Measurements from ENCODE around the gene CABP1. TPM values are rescaled to one million over a fixed set of nuclear protein-coding genes. Genes with fewer than 3 reads are reported as not detected.
"Not testable (repeated sequence)": the region's sequence is repeated elsewhere in the genome, so short reads cannot be mapped to it uniquely, and the experiment has no call there.

Gene CABP1
- total and polyA plus RNA-seq, 4 donors = 0.05 to 0.12 (median 0.08) TPM; not detected in 1

DNA sequence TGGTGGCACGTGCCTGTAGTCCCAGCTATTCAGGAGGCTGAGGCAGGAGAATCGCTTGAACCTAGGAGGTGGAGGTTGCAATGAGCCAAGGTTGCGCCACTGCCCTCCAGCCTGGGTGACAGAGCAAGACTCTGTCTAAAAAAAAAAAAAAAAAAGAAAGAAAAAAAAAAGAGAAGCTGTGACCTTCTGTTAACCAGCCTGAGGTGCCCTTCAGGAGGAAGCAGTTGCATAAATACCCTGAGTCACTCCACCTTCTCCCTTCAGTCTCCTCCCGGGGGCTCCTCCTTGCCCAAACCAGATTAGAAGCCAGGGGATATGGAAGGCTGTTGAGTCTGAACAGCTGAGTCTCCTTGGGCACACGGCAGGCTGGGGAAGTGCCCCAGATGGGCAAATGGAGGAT, 38.0 kb upstream of the CABP1 start:
- H3K9ac ChIP-seq (ENCODE audit: low read depth in 1 of 2, low read length in 2 of 2); H3K36me3 ChIP-seq (ENCODE audit: control insufficient read depth in 4 of 4, insufficient read depth in 3 of 4, low read depth in 1 of 4, low read length in 3 of 4); H3K9me3 ChIP-seq (ENCODE audit: control insufficient read depth in 4 of 4, low read length in 3 of 4); H3K4me1 ChIP-seq (ENCODE audit: control insufficient read depth in 4 of 4, insufficient read depth in 4 of 4, low read length in 3 of 4); H3K27ac ChIP-seq (ENCODE audit: low read depth in 1 of 2, low read length in 2 of 2); H3K27me3 ChIP-seq (ENCODE audit: control insufficient read depth in 4 of 4, insufficient read depth in 4 of 4, low read length in 3 of 4); DNase-seq (ENCODE audit: low spot score); H3K4me3 ChIP-seq (ENCODE audit: low read depth in 1 of 3, low read length in 3 of 3): not testable (repeated sequence)
- WGBS = 65% methylated on average over 5 of the region's 5 CpGs

- WGBS = 75% methylated on average over 4 of the region's 4 CpGs
- DNase-seq (ENCODE audit: low spot score) = no peak
- no peaks in the 10 kb centered on the region for H3K4me1 ChIP-seq (ENCODE audit: control insufficient read depth in 4 of 4, insufficient read depth in 4 of 4, low read length in 3 of 4)
- TF ChIP-seq RAD21 (IDR thresholded peaks at IDR 0.05) (no peak), FOXA1 (IDR thresholded peaks at IDR 0.05) (no peak), GABPA (IDR thresholded peaks at IDR 0.05 in 1 of 2, conservative IDR thresholded peaks at IDR 0.05 in 1 of 2) (no peak), YY1 (IDR thresholded peaks at IDR 0.05) (no peak), CTCF (IDR thresholded peaks at IDR 0.05; ENCODE audit: low read depth, low read length, missing input control) (no peak), TAF1 (conservative IDR thresholded peaks at IDR 0.05) (no peak), RXRA (IDR thresholded peaks at IDR 0.05) (no peak), SP1 (IDR thresholded peaks at IDR 0.05) (no peak), JUND (IDR thresholded peaks at IDR 0.05) (no peak), REST (IDR thresholded peaks at IDR 0.05) (no peak), FOXA2 (IDR thresholded peaks at IDR 0.05) (no peak), HNF4A (conservative IDR thresholded peaks at IDR 0.05) (no peak), EGR1 (IDR thresholded peaks at IDR 0.05; ENCODE audit: low read depth in 2 of 2) (no peak), NR2F2 (IDR thresholded peaks at IDR 0.05) (no peak), HNF4G (IDR thresholded peaks at IDR 0.05) (no peak)
- TF ChIP-seq, protein P1, sequence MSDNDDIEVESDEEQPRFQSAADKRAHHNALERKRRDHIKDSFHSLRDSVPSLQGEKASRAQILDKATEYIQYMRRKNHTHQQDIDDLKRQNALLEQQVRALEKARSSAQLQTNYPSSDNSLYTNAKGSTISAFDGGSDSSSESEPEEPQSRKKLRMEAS (IDR thresholded peaks at IDR 0.05) = no peak
- TF ChIP-seq, protein P2, sequence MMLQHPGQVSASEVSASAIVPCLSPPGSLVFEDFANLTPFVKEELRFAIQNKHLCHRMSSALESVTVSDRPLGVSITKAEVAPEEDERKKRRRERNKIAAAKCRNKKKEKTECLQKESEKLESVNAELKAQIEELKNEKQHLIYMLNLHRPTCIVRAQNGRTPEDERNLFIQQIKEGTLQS (IDR thresholded peaks at IDR 0.05) = no peak
- H3K36me3 ChIP-seq (ENCODE audit: control insufficient read depth in 4 of 4, insufficient read depth in 3 of 4, low read depth in 1 of 4, low read length in 3 of 4) = no peaks in the 10 kb centered on the region
- H3K27me3 ChIP-seq (ENCODE audit: control insufficient read depth in 4 of 4, insufficient read depth in 4 of 4, low read length in 3 of 4) = no peaks in the 10 kb centered on the region
- H3K4me3 ChIP-seq (ENCODE audit: low read depth in 1 of 3, low read length in 3 of 3) = no peak overlapping the region
- H3K9ac ChIP-seq (ENCODE audit: low read depth in 1 of 2, low read length in 2 of 2) = no peak overlapping the region
- no peak overlapping the region for H3K27ac ChIP-seq (ENCODE audit: low read depth in 1 of 2, low read length in 2 of 2)
- no peaks in the 10 kb centered on the region for H3K9me3 ChIP-seq (ENCODE audit: control insufficient read depth in 4 of 4, low read length in 3 of 4)
Observed at GRCh38 chr12:120610560-120610959, 29.9 kb upstream of the CABP1 start.

DNA sequence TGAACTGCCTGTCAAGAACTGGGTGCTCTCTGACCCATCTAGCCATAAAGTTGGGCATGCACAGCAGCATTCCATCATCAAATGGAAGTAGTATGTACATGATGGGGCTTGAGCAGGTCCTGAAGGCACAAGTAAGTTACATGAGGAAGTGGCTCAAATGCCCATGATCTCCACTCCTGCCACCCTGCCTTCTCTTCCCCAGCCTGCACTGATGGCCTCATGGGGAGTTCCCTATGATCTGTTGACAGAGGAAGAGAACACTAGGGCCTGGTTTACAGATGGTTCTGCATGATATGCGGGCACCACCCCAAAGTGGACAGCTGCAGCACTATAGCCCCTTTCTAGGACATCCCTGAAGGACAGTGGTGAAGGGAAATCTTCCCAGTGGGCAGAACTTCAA, 28.9 kb upstream of the CABP1 start:
- not testable (repeated sequence) for H3K9ac ChIP-seq (ENCODE audit: low read depth in 1 of 2, low read length in 2 of 2); H3K27me3 ChIP-seq (ENCODE audit: control insufficient read depth in 4 of 4, insufficient read depth in 4 of 4, low read length in 3 of 4); H3K4me3 ChIP-seq (ENCODE audit: low read depth in 1 of 3, low read length in 3 of 3); H3K4me1 ChIP-seq (ENCODE audit: control insufficient read depth in 4 of 4, insufficient read depth in 4 of 4, low read length in 3 of 4); DNase-seq (ENCODE audit: low spot score); H3K27ac ChIP-seq (ENCODE audit: low read depth in 1 of 2, low read length in 2 of 2); H3K9me3 ChIP-seq (ENCODE audit: control insufficient read depth in 4 of 4, low read length in 3 of 4); H3K36me3 ChIP-seq (ENCODE audit: control insufficient read depth in 4 of 4, insufficient read depth in 3 of 4, low read depth in 1 of 4, low read length in 3 of 4)
- WGBS = 78% methylated on average over 1 of the region's 1 CpG
